ENCODE results near the gene NFATC2IP.

The NFATC2IP gene

DNA sequence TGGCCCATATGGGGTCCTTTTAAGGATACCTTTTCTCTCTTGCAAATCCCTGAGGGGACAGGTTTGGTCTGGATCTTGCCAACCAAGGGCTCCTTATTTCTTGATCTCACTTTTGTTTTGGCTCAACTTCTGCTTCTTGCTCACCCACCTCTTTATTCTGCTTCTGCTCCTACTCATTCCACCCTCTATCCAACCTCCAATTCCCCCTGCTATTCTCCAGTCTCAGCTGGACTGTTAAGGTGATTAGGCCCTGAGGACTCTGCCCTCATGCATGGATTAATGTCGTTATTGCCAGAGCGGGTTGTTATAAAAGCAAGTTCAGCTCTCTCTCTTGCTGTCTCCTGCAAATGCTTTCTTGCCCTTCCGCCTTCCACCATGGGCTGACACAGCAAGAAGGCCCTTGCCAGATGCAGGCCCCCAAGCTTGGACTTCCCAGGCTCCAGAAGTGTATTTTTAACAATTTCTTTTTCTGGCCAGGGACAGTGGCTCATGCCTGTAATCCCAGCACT, 63.9 kb downstream of the NFATC2IP start:
- DNase-seq (ENCODE audit: low spot score): no peak
- TF ChIP-seq, protein P1, sequence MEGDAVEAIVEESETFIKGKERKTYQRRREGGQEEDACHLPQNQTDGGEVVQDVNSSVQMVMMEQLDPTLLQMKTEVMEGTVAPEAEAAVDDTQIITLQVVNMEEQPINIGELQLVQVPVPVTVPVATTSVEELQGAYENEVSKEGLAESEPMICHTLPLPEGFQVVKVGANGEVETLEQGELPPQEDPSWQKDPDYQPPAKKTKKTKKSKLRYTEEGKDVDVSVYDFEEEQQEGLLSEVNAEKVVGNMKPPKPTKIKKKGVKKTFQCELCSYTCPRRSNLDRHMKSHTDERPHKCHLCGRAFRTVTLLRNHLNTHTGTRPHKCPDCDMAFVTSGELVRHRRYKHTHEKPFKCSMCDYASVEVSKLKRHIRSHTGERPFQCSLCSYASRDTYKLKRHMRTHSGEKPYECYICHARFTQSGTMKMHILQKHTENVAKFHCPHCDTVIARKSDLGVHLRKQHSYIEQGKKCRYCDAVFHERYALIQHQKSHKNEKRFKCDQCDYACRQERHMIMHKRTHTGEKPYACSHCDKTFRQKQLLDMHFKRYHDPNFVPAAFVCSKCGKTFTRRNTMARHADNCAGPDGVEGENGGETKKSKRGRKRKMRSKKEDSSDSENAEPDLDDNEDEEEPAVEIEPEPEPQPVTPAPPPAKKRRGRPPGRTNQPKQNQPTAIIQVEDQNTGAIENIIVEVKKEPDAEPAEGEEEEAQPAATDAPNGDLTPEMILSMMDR (IDR thresholded peaks at IDR 0.05; ENCODE audit: extremely low read depth, missing control alignments): no peak
